ENCODE measurements around the gene PITPNC1.
"Not testable (repeated sequence)": the region's sequence is repeated elsewhere in the genome, so short reads cannot be mapped to it uniquely, and the experiment has no call there.

The PITPNC1 gene

GRCh38 chr17:67651218-67651579, 274.1 kb downstream of the PITPNC1 start:
- not testable (repeated sequence) for DNase-seq (ENCODE audit: low read depth)

DNA sequence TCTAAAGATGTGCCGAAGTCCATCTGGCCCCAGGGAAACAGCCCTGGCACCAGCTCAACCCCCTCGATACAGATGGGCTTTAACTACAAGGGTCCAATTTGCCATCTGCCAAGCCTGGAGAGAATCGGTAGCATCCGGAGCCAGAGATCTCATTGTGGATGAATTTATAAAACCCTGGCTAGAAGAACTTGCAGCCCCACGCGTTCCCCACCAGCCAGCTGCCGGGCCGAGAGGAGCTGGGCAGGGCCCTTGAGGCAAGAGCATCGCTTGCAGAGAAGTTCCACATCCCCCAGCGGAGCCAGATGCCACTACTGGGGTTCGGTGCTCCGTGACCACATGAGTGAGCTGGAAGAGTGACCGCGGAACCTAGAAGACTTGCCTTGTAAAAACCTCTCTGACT, 275.4 kb downstream of the PITPNC1 start:
- no peak for DNase-seq (ENCODE audit: low read depth)

- no peak for DNase-seq (ENCODE audit: low read depth)
These were observed 278.5 kb downstream of the PITPNC1 start for GRCh38 chr17:67655478-67656148.

GRCh38 chr17:67656494-67657203, 279.6 kb downstream of the PITPNC1 start:
- DNase-seq (ENCODE audit: low read depth): no peak

GRCh38 chr17:67657596-67657995, 280.5 kb downstream of the PITPNC1 start:
- DNase-seq (ENCODE audit: low read depth): no peak

GRCh38 chr17:67658265-67658664, 281.2 kb downstream of the PITPNC1 start:
- no peak for DNase-seq (ENCODE audit: low read depth)

- DNase-seq (ENCODE audit: low read depth): no peak
These were observed 281.9 kb downstream of the PITPNC1 start for GRCh38 chr17:67659028-67659427.

- no peak for DNase-seq (ENCODE audit: low read depth)
These were observed 285.6 kb downstream of the PITPNC1 start for GRCh38 chr17:67662712-67663111.

DNA sequence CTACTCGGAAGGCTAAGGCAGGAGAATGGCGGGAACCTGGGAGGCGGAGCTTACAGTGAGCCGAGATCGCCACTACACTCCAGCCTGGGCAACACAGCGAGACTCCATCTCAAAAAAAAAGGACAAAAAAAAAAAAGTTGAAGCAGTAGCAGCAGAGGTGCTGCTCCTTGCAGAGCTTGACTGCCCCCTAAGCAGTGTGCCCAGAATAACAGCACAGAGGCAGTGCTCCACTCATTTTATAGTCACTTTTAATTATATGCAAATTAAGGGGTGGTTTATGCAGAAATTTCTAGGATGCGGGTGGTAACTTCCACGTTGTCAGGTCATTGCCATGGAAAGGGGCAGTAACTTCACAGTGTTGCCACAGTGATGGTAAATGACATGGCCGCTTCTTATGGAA, 286.4 kb downstream of the PITPNC1 start:
- no peak for DNase-seq (ENCODE audit: low read depth)

GRCh38 chr17:67666028-67666427, 288.9 kb downstream of the PITPNC1 start:
- no peak for DNase-seq (ENCODE audit: low read depth)

DNA sequence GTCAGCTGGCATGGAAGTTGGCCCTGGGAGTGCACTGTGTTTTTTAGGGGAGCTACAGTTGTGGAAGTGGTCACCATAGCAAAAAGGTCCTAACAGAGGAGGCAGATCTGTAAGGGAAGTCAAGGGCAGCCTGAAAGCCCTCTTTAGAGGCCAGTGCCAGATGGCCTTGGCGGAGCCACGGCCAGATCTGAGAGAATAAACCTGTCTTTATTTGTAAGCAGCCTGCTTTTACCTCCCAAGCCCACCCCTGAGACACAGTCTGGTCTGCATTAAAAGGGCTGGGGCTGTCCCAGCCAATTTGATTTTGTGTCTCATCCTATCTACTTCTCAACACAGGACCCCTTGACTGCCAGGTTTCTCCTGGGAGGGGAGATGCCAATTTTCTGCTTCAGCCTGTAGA, 289.6 kb downstream of the PITPNC1 start:
- DNase-seq (ENCODE audit: low read depth): no peak

DNA sequence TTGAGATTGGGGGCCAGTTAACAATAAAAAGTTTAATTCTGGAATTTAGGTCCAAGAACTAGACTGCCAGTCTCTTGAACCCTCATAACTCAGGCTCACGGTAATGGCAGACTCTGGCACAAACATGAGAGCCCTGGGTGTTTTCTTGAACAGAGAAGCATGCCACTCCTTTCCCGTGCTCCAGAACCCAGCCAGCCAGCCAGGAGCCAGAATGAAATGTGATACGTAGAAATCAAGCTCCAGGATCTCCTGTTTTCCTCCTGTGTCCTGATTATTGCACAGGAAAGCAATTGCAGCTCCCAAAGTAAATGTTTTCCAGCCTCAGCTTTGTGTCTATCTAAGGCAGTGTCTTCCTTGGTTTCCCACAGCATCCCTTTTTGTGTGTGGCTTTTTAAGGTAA, 294.4 kb downstream of the PITPNC1 start:
- DNase-seq (ENCODE audit: low read depth): no peak

- DNase-seq (ENCODE audit: low read depth): no peak
These were observed 295.7 kb downstream of the PITPNC1 start for GRCh38 chr17:67672592-67673335.

GRCh38 chr17:67675481-67675880, 298.4 kb downstream of the PITPNC1 start:
- no peak for DNase-seq (ENCODE audit: low read depth)

GRCh38 chr17:67676305-67676704, 299.2 kb downstream of the PITPNC1 start:
- no peak for DNase-seq (ENCODE audit: low read depth)

GRCh38 chr17:67678414-67678813, 301.3 kb downstream of the PITPNC1 start:
- DNase-seq (ENCODE audit: low read depth): no peak

- no peak for DNase-seq (ENCODE audit: low read depth)
These were observed 302.1 kb downstream of the PITPNC1 start for GRCh38 chr17:67679225-67679624.

GRCh38 chr17:67679721-67680120, 302.6 kb downstream of the PITPNC1 start:
- DNase-seq (ENCODE audit: low read depth): no peak

DNA sequence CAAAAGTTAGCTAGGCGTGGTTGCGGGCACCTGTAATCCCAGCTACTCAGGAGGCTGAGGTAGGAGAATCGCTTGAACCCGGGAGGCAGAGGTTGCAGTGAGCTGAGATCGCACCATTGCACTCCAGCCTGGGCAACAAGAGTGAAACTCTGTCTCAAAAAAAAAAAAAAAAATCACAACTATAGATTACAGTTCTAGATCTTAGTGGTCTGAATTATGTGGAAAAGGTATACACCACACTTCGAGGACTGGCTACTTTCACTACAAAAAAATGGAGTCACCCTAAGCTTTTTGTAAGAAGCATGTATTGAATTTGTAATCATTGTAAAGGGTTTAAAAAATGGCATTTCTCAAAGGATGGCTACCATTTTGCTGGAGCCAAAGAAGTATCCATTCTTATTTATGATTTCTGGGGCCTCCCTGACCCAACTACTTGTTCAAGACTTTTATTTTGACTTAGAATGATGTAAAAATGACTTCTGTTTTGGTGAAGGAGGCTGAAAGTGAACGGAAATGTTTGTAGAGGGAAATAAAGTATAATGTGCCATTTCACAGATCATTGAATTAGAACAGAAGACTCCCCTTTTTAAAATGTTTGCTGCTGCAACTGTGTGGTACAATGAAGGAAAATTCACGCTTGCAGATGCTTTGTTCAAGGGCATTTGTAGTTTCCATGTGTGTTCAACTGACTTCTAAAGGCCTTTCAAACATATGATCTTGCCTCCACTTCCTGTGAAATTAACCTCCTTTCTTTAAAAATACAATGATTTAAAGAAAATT, 303.6 kb downstream of the PITPNC1 start:
- DNase-seq (ENCODE audit: low read depth): no peak

DNA sequence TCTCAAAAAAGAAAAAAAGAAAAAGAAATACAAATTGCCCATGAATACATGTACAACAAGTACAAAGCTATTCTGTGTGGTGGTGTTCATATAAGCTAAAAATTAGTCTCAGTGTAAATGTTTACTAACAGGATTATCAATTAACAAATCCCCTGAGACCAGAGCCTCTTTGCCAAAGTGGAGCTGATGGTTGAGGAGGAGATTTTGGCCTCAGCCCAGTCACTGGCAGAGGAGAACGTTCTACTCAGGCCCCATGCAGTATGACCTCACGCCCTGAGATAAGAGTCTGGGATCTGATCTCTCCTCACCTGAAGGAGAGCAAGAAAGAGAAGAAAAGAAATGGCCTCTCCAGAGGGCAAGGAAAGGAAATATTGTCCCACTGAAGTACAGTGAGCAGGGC, 305.1 kb downstream of the PITPNC1 start:
- no peak for DNase-seq (ENCODE audit: low read depth)

DNA sequence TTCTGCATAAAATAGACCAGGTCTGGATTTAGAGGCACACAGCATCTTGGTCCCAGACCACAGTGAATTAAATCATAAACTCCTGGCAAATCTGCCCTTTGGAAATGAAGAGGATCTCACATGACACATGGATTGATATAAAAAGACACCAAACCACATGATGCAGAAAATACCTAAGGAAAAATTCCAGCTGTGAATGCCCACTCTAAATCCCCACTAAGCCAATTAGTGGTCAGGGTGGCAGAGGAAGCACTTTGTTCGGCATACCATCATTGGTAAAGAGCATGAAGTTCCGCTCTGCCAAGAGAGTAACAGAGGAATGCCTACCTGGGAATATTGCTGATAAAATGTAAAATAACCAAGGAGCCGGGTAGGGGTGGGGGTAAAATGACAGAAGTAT, 308.3 kb downstream of the PITPNC1 start:
- DNase-seq (ENCODE audit: low read depth): no peak

GRCh38 chr17:67686241-67686640, 309.2 kb downstream of the PITPNC1 start:
- no peak for DNase-seq (ENCODE audit: low read depth)
